HepG2 (cell line): ENCODE measurements around the gene RNASE3. TPM values are rescaled to one million over a fixed set of nuclear protein-coding genes. Genes with fewer than 3 reads are reported as not detected.

Source experiments
- ATAC-seq: fragments of 200-7000 bp; cut with Tn5 transposase; 3 replicates; pipeline ENCODE4 v1.9.1; 2020; ENCODE audit warnings: mild to moderate bottlenecking, moderate library complexity
- BruUV-seq: library from RNA; stranded (reverse); fragments of 400-500 nt; replicated peaks from 2 replicates; lab custom pipeline; 2021; lab: Mats Ljungman, UMichigan
- CTCF ChIA-PET: fragments of 300-600 bp; formaldehyde crosslinking; extraction: SDS; loops from one replicate; lab custom pipeline; 2021; ENCODE audit warnings: low total read pairs, inconsistent platforms, low intra/inter-chr PET ratio; lab: Yijun Ruan, JAX
- POLR2A ChIA-PET: fragments of 350-600 bp; sonication (Branson Sonifier 250); formaldehyde crosslinking; loops from one replicate; lab custom pipeline; 2020; ENCODE audit warnings: antibody characterized with exemption, inconsistent platforms; lab: Yijun Ruan, JAX
- DNase-seq: peaks from one replicate; pipeline ENCODE4 v3.0.0-alpha.2; 2015; ENCODE audit warnings: low spot score
- FAIRE-seq: peaks from 3 replicates; lab custom pipeline; 2011; peaks lifted over from hg19 to GRCh38; lab: Jason Lieb, UNC
- H2AFZ ChIP-seq: one replicate; pipeline ENCODE4 v1.6.1; 2011; ENCODE audit warnings: low read length, inconsistent platforms
- H3K27ac ChIP-seq: fragments of 300-600 bp; 3 replicates; pipeline ENCODE4 v1.8.0; 2011; ENCODE audit warnings: mixed run types, mild to moderate bottlenecking, mixed read lengths, low read length, inconsistent platforms; ENCODE audit not compliant: insufficient read depth; ENCODE audit errors: extremely low read length
- H3K27me3 ChIP-seq, 2 experiments: fragments of 200-600 bp in 1 of 2; 2 replicates in 1 of 2; 3 replicates in 1 of 2; pipeline versions ENCODE4 v1.6.0 to v1.8.0; 2011; ENCODE audit warnings: low read length in 2 of 2, mild to moderate bottlenecking in 2 of 2, moderate library complexity in 2 of 2, inconsistent platforms in 1 of 2; ENCODE audit not compliant: insufficient read depth in 2 of 2, control insufficient read depth in 1 of 2
- H3K36me3 ChIP-seq, 2 experiments: fragments of 200-600 bp in 1 of 2; replicated peaks in 1 of 2; 2 replicates in 1 of 2; 3 replicates in 1 of 2; pipeline versions ENCODE4 v1.5.1 to v1.8.0; 2011; ENCODE audit warnings: low read length in 2 of 2, inconsistent platforms in 1 of 2; ENCODE audit not compliant: insufficient read depth in 2 of 2, control insufficient read depth in 1 of 2
- H3K4me1 ChIP-seq: 2 replicates; pipeline ENCODE4 v1.5.1; 2012; ENCODE audit warnings: low read length, inconsistent platforms; ENCODE audit not compliant: insufficient read depth
- H3K4me2 ChIP-seq: 2 replicates; pipeline ENCODE4 v1.6.0; 2011; ENCODE audit warnings: low read depth, low read length, inconsistent platforms
- H3K4me3 ChIP-seq, 3 experiments: fragments of 200-600 bp in 1 of 3; sonication (generic), shearing (Covaris generic) in 1 of 3; replicated peaks in 1 of 3; 2 replicates each; pipeline ENCODE4 v1.5.1; 2011 to 2016; ENCODE audit warnings: low read length in 3 of 3, inconsistent platforms in 2 of 3, low read depth in 2 of 3, mild to moderate bottlenecking in 2 of 3, control low read depth in 1 of 3, mixed read lengths in 1 of 3; ENCODE audit not compliant: insufficient read depth in 1 of 3
- H3K79me2 ChIP-seq: one replicate; pipeline ENCODE4 v1.6.1; 2011; ENCODE audit warnings: low read length, inconsistent platforms; ENCODE audit not compliant: insufficient read depth
- H3K9ac ChIP-seq: 2 replicates; pipeline ENCODE4 v1.6.0; 2011; ENCODE audit warnings: mild to moderate bottlenecking, low read depth, low read length, inconsistent platforms; ENCODE audit not compliant: insufficient read depth
- H3K9me3 ChIP-seq: 2 replicates; pipeline ENCODE4 v1.5.1; 2012; ENCODE audit warnings: mild to moderate bottlenecking, low read length
- H4K20me1 ChIP-seq: 2 replicates; pipeline ENCODE4 v1.6.0; 2011; ENCODE audit warnings: inconsistent platforms, mild to moderate bottlenecking, low read length, moderate library complexity; ENCODE audit not compliant: insufficient read depth
- ELK4 ChIP-seq: sonication (generic); formaldehyde crosslinking; IDR thresholded peaks from 2 replicates; pipeline ENCODE4 v1.9.0; 2021; ENCODE audit warnings: missing genetic modification reagents, borderline replicate concordance
- MAZ ChIP-seq, 2 experiments: sonication (generic) in 1 of 2; formaldehyde crosslinking in 1 of 2; IDR thresholded peaks; 2 replicates each; pipeline versions ENCODE4 v1.5.0 to v1.6.1; 2012 to 2020; ENCODE audit warnings: low read depth in 2 of 2, mild to moderate bottlenecking in 2 of 2, borderline replicate concordance in 1 of 2, improper control_type of control experiment in 1 of 2, low read length in 1 of 2, missing genetic modification reagents in 1 of 2, moderate library complexity in 1 of 2
- NR1H2 ChIP-seq: sonication (generic); formaldehyde crosslinking; IDR thresholded peaks from 2 replicates; pipeline ENCODE4 v1.8.1; 2022; ENCODE audit warnings: low read depth, missing genetic modification reagents, borderline replicate concordance
- NRL ChIP-seq: sonication (generic); formaldehyde crosslinking; IDR thresholded peaks from 2 replicates; pipeline ENCODE4 v1.5.0; 2020; ENCODE audit warnings: missing genetic modification reagents, mild to moderate bottlenecking, moderate library complexity, borderline replicate concordance
- PAWR ChIP-seq: sonication (generic); formaldehyde crosslinking; IDR thresholded peaks from 2 replicates; pipeline ENCODE4 v1.4.0; 2020; ENCODE audit warnings: missing genetic modification reagents, mild to moderate bottlenecking, borderline replicate concordance
- POLR2A ChIP-seq, 2 experiments: IDR thresholded peaks; 2 replicates each; pipeline ENCODE4 v1.6.1; 2011; ENCODE audit warnings: low read depth in 2 of 2, low read length in 2 of 2, mild to moderate bottlenecking in 1 of 2, moderate library complexity in 1 of 2; ENCODE audit not compliant: insufficient read depth in 1 of 2
- POLR2AphosphoS5 ChIP-seq: IDR thresholded peaks from 2 replicates; pipeline ENCODE4 v1.6.1; 2012; ENCODE audit warnings: low read depth, low read length
- PPARG ChIP-seq: conservative IDR thresholded peaks from 2 replicates; pipeline ENCODE4 v1.6.1; 2016; ENCODE audit warnings: missing biosample characterization, missing genetic modification reagents
- RBFOX2 ChIP-seq: fragments of 200-400 bp; formaldehyde crosslinking; IDR thresholded peaks from 2 replicates; pipeline ENCODE4 v1.6.1; 2017; ENCODE audit warnings: low read depth, mild to moderate bottlenecking, low read length
- RNF219 ChIP-seq: sonication (generic); formaldehyde crosslinking; IDR thresholded peaks from 2 replicates; pipeline ENCODE4 v1.5.0; 2020; ENCODE audit warnings: mild to moderate bottlenecking, missing genetic modification reagents
- SP140L ChIP-seq: sonication (generic); formaldehyde crosslinking; IDR thresholded peaks from 2 replicates; pipeline ENCODE4 v1.4.0; 2020; ENCODE audit warnings: missing genetic modification reagents, borderline replicate concordance
- SP2 ChIP-seq: sonication (generic); formaldehyde crosslinking; IDR thresholded peaks from 2 replicates; pipeline ENCODE4 v1.5.1; 2020; ENCODE audit warnings: mild to moderate bottlenecking, missing genetic modification reagents
- TBP ChIP-seq: sonication (generic); formaldehyde crosslinking; IDR thresholded peaks from 2 replicates; pipeline ENCODE4 v1.5.0; 2020; ENCODE audit warnings: missing genetic modification reagents
- ZNF224 ChIP-seq: sonication (generic); formaldehyde crosslinking; IDR thresholded peaks from 2 replicates; pipeline ENCODE4 v1.5.0; 2020; ENCODE audit warnings: mild to moderate bottlenecking, missing genetic modification reagents
- ZNF557 ChIP-seq: sonication (generic); formaldehyde crosslinking; IDR thresholded peaks from 2 replicates; pipeline ENCODE4 v1.4.0; 2020; ENCODE audit warnings: missing genetic modification reagents
- ZNF678 ChIP-seq: sonication (generic); formaldehyde crosslinking; IDR thresholded peaks from 2 replicates; pipeline ENCODE4 v1.4.0; 2020; ENCODE audit warnings: mild to moderate bottlenecking, missing genetic modification reagents
- ZNF891 ChIP-seq: sonication (generic); formaldehyde crosslinking; IDR thresholded peaks from 2 replicates; pipeline ENCODE4 v1.5.0; 2020; ENCODE audit warnings: mild to moderate bottlenecking, missing genetic modification reagents
- WGBS: methylation state at CpG from one replicate; pipeline ENCODE4 v1.1.6; 2017; ENCODE audit warnings: low lambda C conversion rate; 5-methylcytosine and 5-hydroxymethylcytosine counted together
- in situ Hi-C: cut with HindIII; loops from 2 replicates; pipeline ENCODE4 v1.10.0; 2017; ENCODE audit warnings: low pct_unique_long_range_greater_than_20kb; ENCODE audit not compliant: extremely low pct_ligation_motif_present
- intact Hi-C: fragments of 100-400 bp; cut with micrococcal nuclease; formaldehyde crosslinking; loops from one replicate; pipeline ENCODE4 v1.10.0; 2022; ENCODE audit not compliant: unreplicated experiment
- polyA plus RNA-seq, 8 experiments: library from polyadenylated mRNA; depleted of rRNA in 3 of 8; stranded (reverse) in 7 of 8; unstranded in 1 of 8; fragments of >200 nt; fragmentation: Illumina TruSeq in 4 of 8; extraction: Trizol in 4 of 8; gene quantifications; 2 replicates each; pipeline versions ENCODE4 v1.2.1 to v1.2.3, GENCODE V29; 2011 to 2016; ENCODE audit warnings: low read depth in 4 of 8, missing spikeins in 1 of 8, mixed read lengths in 1 of 8; ENCODE audit not compliant: insufficient read depth in 1 of 8
- total RNA-seq, 5 experiments: library from RNA; depleted of rRNA; stranded (reverse); fragments of >200 nt; fragmentation: Illumina TruSeq; extraction: Trizol; gene quantifications; 2 replicates each; pipeline ENCODE4 v1.2.3, GENCODE V29; 2016; ENCODE audit warnings: low read depth in 1 of 5

RNASE3 gene
- total and polyA plus RNA-seq, 2 of the 13 experiments (the other 11 are each of a cell fraction or from before 2014, with no cell fraction given) = not detected

GRCh38 chr14:20848955-20849570 lies 42.1 kb upstream of the RNASE3 start:
- ChIA-PET POLR2A (no interaction called here), CTCF (no interaction called here)
- no peaks in the 10 kb centered on the region for H3K79me2 ChIP-seq
- peak; percentile 19 for DNase-seq
- no peaks in the 10 kb centered on the region for H4K20me1 ChIP-seq
- no peak overlapping the region for H3K4me3 ChIP-seq
- TF ChIP-seq NR1H2 (no peak), SP2 (no peak), RNF219 (CRISPR knock-in tag) (no peak), NRL (CRISPR knock-in tag) (no peak), TBP (no peak), POLR2AphosphoS5 (no peak)
- intact Hi-C loops (no loop called here), in situ Hi-C loops (no loop called here)
- no peak overlapping the region for H3K27ac ChIP-seq
- no peak for FAIRE-seq
- H3K4me1 ChIP-seq = peaks cover 13% of the 10 kb centered on the region
- peak; percentile 33; the same call in 2 of the 3 replicates for ATAC-seq
- 5% methylated on average over 4 of the region's 4 CpGs for WGBS
- H3K36me3 ChIP-seq = no peaks in the 10 kb centered on the region
- no peak overlapping the region for H2AFZ ChIP-seq
- H3K9ac ChIP-seq = no peak overlapping the region
- H3K27me3 ChIP-seq = no peaks in the 10 kb centered on the region
- no TSS peak for BruUV-seq
- no peaks in the 10 kb centered on the region for H3K9me3 ChIP-seq
- H3K4me2 ChIP-seq = no peak overlapping the region

GRCh38 chr14:20853042-20853441 lies 38.1 kb upstream of the RNASE3 start:
- H3K4me2 ChIP-seq = no peak overlapping the region
- H4K20me1 ChIP-seq = no peaks in the 10 kb centered on the region
- 37% methylated on average over 4 of the region's 4 CpGs for WGBS
- ChIA-PET POLR2A (no interaction called here), CTCF (no interaction called here)
- H3K36me3 ChIP-seq = no peaks in the 10 kb centered on the region
- no peak for FAIRE-seq
- no peaks in the 10 kb centered on the region for H3K27me3 ChIP-seq
- H2AFZ ChIP-seq = no peak overlapping the region
- H3K4me3 ChIP-seq = no peak overlapping the region
- no peak overlapping the region for H3K9ac ChIP-seq
- DNase-seq = no peak
- H3K79me2 ChIP-seq = no peaks in the 10 kb centered on the region
- no TSS peak for BruUV-seq
- no peak overlapping the region for H3K27ac ChIP-seq
- ATAC-seq = no peak
- TF ChIP-seq POLR2A (IDR thresholded peaks at IDR 0.05; ENCODE audit: insufficient read depth in 1 of 2, low read depth in 2 of 2, low read length in 2 of 2) = no peak
- no peak for TF ChIP-seq MAZ (IDR thresholded peaks at IDR 0.05; ENCODE audit: borderline replicate concordance, low read depth, low read length)
- no peak for TF ChIP-seq MAZ (CRISPR knock-in tag; IDR thresholded peaks at IDR 0.05; ENCODE audit: low read depth)
- no peak for TF ChIP-seq ZNF557 (CRISPR knock-in tag)
- no peak for TF ChIP-seq SP140L (CRISPR knock-in tag)
- no peak for TF ChIP-seq PPARG (CRISPR knock-in tag)
- TF ChIP-seq PAWR = no peak
- no peak for TF ChIP-seq ZNF224 (CRISPR knock-in tag)
- TF ChIP-seq RBFOX2 = no peak
- TF ChIP-seq ZNF678 (CRISPR knock-in tag) = no peak
- no peak for TF ChIP-seq ELK4 (CRISPR knock-in tag)
- TF ChIP-seq ZNF891 = no peak
- TF ChIP-seq, all 625 proteins: peak for 0
- H3K9me3 ChIP-seq = no peaks in the 10 kb centered on the region
- H3K4me1 ChIP-seq = peaks cover 18% of the 10 kb centered on the region
- in situ Hi-C loops = no loop called here
- intact Hi-C loops = no loop called here
